GM18867 (cell line): ENCODE results near the gene CFD.
"Not testable (repeated sequence)": the region's sequence is repeated elsewhere in the genome, so short reads cannot be mapped to it uniquely, and the experiment has no call there.

ENCODE experiments used
- ATAC-seq: cut with Tn5 transposase; IDR thresholded peaks from one replicate; pipeline ENCODE4 v1.9.1; 2021; ENCODE audit warnings: mild to moderate bottlenecking, moderate library complexity; ENCODE audit not compliant: unreplicated experiment

Gene CFD

GRCh38 chr19:870963-871401 is 11.5 kb downstream of the CFD start:
- no peak for ATAC-seq

DNA sequence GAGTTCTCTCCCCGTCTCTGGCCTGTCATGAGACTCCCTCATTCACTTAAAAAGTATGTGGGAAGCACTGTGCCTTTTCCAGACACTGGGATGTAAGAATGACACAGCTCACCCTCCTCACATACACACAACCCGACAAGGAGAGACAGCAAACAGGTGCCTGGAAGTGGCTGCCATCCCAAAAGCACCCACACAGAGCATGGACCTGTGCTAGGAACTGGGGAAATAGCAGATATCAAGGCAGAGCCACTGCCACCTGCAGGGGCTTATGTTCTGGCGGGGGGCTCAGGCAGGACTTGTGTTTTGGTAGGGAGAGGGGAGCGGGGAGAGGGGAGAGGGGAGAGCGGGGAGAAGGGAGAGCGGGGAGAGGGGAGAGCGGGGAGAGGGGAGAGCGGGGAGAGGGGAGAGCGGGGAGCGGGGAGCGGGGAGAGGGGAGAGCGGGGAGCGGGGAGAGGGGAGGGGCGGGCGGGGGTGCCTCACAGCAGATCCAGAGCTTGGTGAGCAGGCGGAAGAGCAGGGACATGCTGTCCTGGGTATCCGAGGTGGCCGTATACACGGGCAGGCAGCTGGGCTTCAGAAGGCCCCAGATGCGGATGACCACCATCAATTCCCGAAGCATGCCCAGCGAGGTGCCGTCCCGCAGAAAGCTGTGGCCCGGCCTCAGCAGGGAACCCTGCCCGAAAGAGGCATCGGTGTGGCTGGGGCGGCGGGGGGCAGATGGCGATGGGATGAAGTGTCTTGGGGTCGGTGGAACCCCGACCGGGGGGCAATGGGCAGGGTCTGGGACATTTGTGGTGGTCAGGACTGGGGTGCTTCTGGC is 12.2 kb downstream of the CFD start:
- no peak for ATAC-seq

GRCh38 chr19:872266-872951 is 12.9 kb downstream of the CFD start:
- ATAC-seq, result peak; percentile 49

DNA sequence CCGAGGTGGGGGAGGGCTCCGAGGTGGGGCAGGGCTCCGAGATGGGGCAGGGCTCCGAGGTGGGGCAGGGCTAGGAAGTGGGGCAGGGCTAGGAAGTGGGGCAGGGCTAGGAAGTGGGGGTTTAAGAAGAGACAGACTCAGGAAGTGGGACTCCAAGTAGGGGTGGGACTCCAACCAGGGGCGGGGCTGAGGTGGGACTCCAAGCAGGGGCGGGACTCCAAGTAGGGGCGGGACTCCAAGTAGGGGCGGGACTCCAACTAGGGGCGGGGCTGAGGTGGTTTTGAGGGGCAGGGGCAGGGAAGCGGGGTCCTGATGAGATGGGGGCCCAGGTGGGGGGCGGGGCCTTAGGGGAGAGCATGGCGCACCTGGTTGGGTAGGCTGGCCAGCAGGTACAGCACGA is 13.6 kb downstream of the CFD start:
- peak; percentile 39 for ATAC-seq

GRCh38 chr19:873561-874041 is 14.1 kb downstream of the CFD start:
- peak; percentile 5 for ATAC-seq

DNA sequence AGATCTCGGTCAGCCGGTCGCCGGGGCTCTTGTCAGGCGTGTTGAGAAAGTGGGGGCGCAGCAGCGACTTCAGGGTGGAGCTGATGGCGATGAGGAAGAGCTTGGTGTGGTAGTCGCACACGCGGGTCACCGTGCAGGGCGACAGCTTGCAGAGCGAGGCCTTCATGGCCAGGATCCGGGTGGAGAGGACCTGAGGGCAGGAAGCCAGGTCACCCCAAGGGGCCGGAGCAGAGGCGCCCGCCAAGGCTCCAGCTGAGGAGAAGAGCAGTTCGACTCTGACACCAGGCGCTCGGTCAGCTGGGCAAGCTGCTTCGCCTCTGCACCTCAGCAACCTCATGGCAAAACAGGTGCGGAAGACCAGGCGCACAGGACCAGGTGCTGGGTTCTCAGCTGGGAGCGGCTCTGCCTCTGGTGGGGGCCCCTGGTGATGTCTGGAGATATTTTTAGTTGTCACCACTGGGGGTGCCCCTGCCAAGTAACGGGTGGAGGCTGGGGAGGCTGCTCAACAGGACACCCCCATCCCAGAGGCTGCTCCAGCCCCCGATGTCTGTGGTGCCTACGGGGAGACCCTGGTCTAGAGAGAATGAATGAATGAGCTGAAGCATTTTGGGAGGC is 15.9 kb downstream of the CFD start:
- ATAC-seq, result no peak

DNA sequence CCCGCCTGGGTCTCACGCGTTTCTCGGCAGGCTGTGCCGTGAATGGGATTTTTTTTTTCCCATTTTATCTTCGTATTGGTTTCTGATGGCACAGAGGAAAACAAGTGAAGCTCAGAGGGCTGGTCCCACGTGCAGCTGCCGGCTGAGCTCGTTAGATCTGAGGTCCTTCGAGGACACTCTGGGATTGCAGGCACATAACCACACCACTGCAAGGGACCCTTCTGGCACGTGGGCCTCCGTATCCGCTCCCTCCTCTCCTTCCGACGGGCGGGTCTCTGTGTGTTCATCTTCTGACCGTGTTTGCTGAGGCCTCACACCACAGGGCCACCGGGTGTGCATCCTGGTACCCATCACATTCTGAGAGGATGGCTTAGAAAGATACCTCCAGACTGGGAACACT is 16.6 kb downstream of the CFD start:
- no peak for ATAC-seq

- no peak for ATAC-seq
Observed at GRCh38 chr19:876780-877314, 17.4 kb downstream of the CFD start.

- not testable (repeated sequence) for ATAC-seq
Observed at GRCh38 chr19:877992-878660, 18.7 kb downstream of the CFD start.

DNA sequence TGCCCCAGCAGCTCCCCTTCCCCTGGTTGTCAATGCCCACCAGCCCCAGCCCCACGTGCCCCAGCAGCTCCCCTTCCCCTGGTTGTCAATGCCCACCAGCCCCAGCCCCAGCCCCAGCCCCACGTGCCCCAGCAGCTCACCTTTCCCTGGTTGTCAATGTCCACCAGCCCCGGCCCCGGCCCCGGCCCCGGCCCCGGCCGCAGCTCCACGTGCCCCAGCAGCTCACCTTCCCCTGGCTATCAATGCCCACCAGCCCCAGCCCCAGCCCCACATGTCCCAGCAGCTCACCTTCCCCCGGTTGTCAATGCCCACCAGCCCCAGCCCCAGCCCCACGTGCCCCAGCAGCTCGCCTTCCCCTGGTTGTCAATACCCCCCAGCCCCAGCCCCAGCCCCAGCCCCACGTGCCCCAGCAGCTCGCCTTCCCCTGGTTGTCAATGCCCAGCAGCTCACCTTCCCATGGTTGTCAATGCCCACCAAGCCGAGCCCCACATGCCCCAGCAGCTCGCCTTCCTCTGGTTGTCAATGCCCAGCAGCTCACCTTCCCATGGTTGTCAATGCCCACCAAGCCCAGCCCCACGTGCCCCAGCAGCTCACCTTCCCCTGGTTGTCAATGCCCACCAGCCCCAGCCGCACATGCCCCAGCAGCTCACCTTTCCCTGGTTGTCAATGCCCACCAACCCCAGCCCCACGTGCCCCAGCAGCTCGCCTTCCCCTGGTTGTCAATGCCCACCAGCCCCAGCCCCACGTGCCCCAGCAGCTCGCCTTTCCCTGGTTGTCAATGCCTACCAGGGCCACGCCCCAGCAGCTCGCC is 19.5 kb downstream of the CFD start:
- not testable (repeated sequence) for ATAC-seq

GRCh38 chr19:879711-880438 is 20.4 kb downstream of the CFD start:
- ATAC-seq, result no peak

DNA sequence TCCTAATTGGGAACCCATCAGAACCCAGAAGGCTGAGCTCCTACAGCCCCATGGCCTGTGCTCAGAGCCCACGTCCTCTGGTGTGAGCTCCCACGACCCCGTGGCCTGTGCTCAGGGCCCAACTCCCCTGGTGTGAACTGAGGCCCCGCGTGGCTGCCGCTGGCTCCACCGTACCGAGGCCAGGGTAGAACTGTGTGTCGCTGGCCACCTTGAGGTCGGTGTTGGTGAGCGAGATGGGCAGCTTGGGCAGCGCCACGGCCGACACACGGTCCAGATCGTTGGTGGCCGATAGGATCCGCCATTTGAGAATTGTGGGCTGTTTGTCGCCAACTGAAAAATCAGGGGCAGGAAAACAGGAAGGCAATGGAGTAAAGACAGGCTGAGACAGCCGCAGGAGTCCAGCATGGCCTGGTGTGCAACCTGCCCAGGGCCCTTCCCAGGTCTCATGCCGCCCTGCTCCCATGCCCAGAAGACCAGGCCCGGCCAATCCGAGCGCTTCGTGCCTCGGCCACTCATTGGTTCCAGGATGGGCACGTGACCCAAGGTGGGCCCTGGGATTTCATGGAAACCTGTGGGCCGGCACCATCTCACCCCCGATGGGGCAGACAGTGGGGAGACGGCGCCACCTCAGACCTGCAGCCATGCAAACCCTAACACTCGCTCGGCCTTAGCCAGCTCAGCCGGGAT is 22.1 kb downstream of the CFD start:
- ATAC-seq, result no peak

- ATAC-seq, result no peak
Observed at GRCh38 chr19:882871-883497, 23.5 kb downstream of the CFD start.

DNA sequence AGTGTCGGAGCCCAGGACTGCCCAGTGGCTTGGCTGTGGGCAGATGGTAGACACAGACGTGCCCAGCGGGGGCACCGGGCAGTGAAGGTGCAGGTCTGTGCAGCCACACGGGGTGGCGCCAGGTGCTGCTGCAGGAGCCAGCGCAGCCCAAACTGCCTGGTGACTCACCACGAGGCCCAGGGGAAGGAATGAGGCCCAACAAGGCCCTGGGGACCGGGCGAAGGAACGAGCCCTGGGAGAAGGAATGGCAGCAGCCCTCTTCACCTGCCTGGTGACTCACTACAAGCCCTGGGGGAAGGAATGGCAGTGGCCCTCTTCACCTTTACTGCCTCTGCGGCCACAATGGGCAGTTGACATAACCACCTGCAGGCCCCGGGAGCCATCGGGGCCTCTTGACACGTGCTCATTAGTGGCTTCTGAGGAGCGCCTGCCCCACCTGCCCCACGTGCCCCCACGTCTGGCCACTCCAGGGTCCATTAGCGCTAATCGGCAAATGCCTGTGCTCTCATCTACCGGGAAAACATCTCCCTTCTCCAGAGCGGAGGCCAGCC is 24.3 kb downstream of the CFD start:
- no peak for ATAC-seq

DNA sequence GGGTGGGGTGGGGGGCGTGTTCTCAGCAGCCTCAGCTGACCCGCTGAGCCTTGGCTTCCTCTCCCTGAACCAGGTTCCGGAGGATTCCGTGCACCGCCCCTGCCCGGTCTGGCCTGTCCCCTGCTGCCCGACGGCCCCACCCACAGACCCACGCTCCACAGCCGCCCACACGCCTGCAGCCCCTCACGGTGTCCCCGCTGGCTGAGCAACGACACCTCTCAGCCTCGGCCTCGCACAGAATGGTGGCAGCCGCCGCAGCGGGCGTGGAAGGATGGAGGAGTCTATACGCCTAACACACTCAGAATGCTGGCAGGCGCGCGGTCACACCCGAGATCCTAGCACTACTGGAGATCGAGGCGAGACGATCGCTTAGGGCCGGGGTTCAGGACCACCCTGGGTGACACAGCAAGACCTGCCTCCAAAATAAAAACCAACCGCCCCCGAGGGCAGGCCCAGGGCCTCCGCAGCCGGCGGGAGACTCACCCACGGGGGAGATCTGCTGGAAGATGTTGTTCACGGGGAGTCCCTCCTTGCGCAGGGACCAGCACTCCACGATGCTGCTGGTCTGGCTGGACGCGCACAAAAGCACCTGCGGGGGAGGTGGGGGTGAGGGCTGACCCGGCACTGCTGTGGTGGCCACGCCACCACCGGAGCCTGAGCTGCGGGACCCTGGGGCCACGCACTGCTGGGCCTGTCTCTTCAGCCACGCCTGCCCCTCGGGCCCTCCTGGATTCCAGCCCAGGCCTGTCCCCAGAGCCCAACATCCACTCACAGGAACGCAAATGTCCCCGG is 25.2 kb downstream of the CFD start:
- ATAC-seq, result no peak

DNA sequence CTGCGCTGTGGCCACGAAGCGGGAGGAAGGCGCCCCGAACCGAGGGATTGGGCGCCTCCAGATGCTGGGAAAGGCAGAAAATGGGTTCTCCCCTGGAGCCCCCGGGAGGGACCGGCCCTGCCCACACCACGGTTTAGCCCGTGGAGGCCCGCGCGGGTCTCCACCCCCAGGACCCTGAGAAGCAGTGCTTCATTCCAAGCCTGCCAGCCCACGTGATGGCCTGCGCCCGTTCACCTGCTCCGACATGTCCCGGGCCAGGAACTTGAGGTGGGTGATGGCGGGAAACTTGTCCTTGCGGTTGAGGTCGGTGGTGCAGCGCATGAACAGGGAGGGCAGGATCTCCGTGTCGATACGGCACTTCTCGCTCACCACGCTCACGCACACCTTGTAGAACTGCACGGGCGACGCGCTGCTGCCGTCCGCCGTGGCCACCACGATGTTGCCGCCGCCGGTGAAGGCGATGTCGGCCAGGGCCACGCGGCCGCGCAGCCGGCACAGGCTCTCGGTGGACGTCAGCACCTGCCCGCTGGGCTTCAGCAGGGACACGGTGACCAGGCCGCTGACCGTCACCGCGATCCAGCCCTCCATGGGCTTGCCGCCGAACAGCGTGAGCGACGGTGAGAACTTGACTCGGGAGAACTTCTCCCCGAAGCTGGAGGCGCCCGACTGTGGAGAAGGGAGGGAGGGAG is 26.2 kb downstream of the CFD start:
- no peak for ATAC-seq

DNA sequence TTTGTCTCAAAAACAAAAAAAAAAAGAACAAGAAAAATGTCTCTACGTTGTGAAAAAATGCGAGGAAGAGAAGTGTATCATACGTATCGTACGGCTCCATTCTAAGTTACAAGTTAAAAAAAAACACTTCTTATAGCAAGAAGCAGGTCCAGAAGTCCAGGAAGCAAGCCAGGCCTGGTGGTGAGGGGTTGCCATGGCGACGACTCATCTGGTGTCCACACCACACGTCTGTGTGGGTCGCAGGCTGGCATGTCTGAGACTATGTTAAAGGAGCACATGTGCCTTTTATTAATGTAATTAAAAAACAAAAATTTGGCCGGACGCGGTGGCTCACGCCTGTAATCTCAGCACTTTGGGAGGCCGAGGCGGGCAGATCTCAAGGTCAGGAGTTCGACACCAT is 27.6 kb downstream of the CFD start:
- no peak for ATAC-seq
